ENCODE measurements around the gene PODNL1. TPM values are rescaled to one million over a fixed set of nuclear protein-coding genes. Genes with fewer than 3 reads are reported as not detected.

Gene PODNL1
- total and polyA plus RNA-seq, 4 donors, result 0.30 to 7.5 (median 3.1) TPM

DNA sequence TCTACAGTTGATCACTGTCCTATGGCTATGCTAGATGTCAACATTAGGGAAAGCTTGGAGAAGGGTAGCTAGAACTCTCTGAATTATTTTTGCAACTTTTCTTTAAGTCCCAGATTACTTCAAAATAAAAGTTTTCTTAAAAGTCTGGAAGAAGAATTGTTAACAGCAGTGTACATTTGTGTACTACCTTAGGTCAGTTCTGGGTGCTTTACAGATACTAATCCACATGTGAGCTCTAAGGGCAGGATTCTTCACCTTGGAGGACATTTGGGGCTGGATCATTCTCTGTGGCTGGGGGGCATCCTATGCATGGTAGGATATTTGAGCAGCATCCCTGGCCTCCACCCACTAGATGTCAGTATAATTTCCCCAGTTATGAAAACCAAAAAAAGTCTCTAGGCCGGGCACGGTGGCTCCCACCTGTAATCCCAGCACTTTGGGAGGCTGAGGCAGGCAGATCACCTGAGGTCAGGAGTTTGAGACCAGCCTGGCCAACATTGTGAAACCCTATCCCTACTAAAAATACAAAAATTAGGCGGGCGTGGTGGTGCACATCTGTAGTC is 35.1 kb downstream of the PODNL1 start:
- Histone ChIP-seq H3K27me3 (ENCODE audit: control insufficient read depth, insufficient read depth, low read length) (no peaks in the 10 kb centered on the region), H3K4me1 (ENCODE audit: control insufficient read depth, insufficient read depth, low read length) (peaks cover 18% of the 10 kb centered on the region), H3K36me3 (ENCODE audit: control insufficient read depth, insufficient read depth, low read length) (peaks cover 2% of the 10 kb centered on the region), H3K9me3 (ENCODE audit: control insufficient read depth, insufficient read depth, low read length) (no peaks in the 10 kb centered on the region), H3K27ac (ENCODE audit: low read depth, low read length) (no peak overlapping the region), H3K4me3 (ENCODE audit: low read depth, low read length) (no peak overlapping the region)
- no peak for DNase-seq (ENCODE audit: low read depth in 4 of 6, low spot score in 6 of 6)
- 76% methylated on average over 4 of the region's 4 CpGs for whole genome bisulfite sequencing (ENCODE audit: insufficient coverage)

DNA sequence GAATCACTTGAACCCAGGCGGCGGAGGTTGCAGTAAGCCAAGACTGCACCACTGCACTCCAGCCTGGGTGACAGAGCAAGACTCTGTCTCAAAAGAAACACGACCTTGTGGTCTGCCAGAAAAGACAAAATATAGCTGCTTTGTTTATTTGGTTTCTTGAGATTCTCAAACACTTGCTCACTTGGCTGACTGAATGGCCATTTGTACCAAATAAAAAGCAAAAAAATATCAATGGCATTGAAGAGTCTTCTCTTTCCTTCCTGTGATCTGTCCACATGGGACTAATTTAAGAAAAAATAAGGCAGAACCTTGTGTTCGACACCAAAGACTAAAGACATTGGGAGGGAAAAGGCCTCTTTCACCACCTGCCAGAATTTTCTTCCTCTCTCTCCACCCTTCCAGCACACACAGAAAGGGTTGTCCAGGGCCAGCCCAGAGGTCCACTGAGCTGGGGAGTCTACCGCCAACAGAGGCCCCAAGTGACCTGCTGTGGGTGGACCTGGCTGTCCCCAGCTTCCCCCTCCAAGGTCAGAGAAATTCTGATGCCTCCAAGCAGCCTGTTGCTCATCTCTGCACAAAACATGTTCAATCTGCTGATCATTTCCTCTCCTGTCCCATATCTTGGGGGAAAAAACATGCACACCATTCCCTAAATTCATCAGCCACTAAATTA is 38.2 kb downstream of the PODNL1 start:
- peaks cover 2% of the 10 kb centered on the region for H3K36me3 ChIP-seq (ENCODE audit: control insufficient read depth, insufficient read depth, low read length)
- H3K4me3 ChIP-seq (ENCODE audit: low read depth, low read length), result no peak overlapping the region
- H3K9me3 ChIP-seq (ENCODE audit: control insufficient read depth, insufficient read depth, low read length), result no peaks in the 10 kb centered on the region
- H3K4me1 ChIP-seq (ENCODE audit: control insufficient read depth, insufficient read depth, low read length), result peaks cover under 1% of the 10 kb centered on the region
- DNase-seq (ENCODE audit: low read depth in 4 of 6, low spot score in 6 of 6), result no peak
- 68% methylated on average over 5 of the region's 5 CpGs for WGBS (ENCODE audit: insufficient coverage)
- H3K27ac ChIP-seq (ENCODE audit: low read depth, low read length), result peak overlapping the region; percentile 6
- no peaks in the 10 kb centered on the region for H3K27me3 ChIP-seq (ENCODE audit: control insufficient read depth, insufficient read depth, low read length)

DNA sequence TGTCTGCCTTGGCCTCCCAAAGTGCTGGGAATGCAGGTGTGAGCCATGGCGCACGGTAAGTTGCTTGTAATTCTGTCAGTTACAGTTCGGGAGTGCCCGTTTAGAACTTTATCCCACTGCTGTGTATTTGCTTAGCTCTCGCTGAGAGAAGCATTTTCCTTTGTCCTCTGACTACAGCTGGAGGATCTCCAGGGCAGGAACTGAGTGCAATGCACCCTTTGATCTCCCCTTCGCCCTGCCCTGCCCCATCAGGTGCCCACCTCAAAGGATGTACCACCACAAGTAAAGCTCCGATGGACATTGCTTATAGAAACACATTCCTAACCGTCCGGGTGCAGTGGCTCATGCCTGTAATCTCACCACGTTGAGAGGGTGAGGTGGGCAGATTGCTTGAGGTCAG is 38.8 kb downstream of the PODNL1 start:
- H3K4me1 ChIP-seq (ENCODE audit: control insufficient read depth, insufficient read depth, low read length), result no peaks in the 10 kb centered on the region
- no peak overlapping the region for H3K27ac ChIP-seq (ENCODE audit: low read depth, low read length)
- peaks cover 2% of the 10 kb centered on the region for H3K36me3 ChIP-seq (ENCODE audit: control insufficient read depth, insufficient read depth, low read length)
- DNase-seq (ENCODE audit: low read depth in 4 of 6, low spot score in 6 of 6), result no peak
- WGBS (ENCODE audit: insufficient coverage), result 72% methylated on average over 6 of the region's 10 CpGs
- H3K9me3 ChIP-seq (ENCODE audit: control insufficient read depth, insufficient read depth, low read length), result no peaks in the 10 kb centered on the region
- H3K27me3 ChIP-seq (ENCODE audit: control insufficient read depth, insufficient read depth, low read length), result no peaks in the 10 kb centered on the region
- H3K4me3 ChIP-seq (ENCODE audit: low read depth, low read length), result no peak overlapping the region

- Histone ChIP-seq H3K4me3 (ENCODE audit: low read depth, low read length) (no peak overlapping the region), H3K36me3 (ENCODE audit: control insufficient read depth, insufficient read depth, low read length) (peaks cover 12% of the 10 kb centered on the region), H3K27me3 (ENCODE audit: control insufficient read depth, insufficient read depth, low read length) (no peaks in the 10 kb centered on the region), H3K4me1 (ENCODE audit: control insufficient read depth, insufficient read depth, low read length) (no peaks in the 10 kb centered on the region), H3K9me3 (ENCODE audit: control insufficient read depth, insufficient read depth, low read length) (no peaks in the 10 kb centered on the region), H3K27ac (ENCODE audit: low read depth, low read length) (no peak overlapping the region)
- WGBS (ENCODE audit: insufficient coverage), result no CpG with 5 or more reads among the region's 2 CpGs
- DNase-seq (ENCODE audit: low read depth in 4 of 6, low spot score in 6 of 6), result no peak
Measured at GRCh38 chr19:13896227-13896626, 42.0 kb downstream of the PODNL1 start.

GRCh38 chr19:13894552-13894951 is 43.7 kb downstream of the PODNL1 start:
- Histone ChIP-seq H3K27ac (ENCODE audit: low read depth, low read length) (no peak overlapping the region), H3K36me3 (ENCODE audit: control insufficient read depth, insufficient read depth, low read length) (peaks cover 20% of the 10 kb centered on the region), H3K9me3 (ENCODE audit: control insufficient read depth, insufficient read depth, low read length) (no peaks in the 10 kb centered on the region), H3K4me1 (ENCODE audit: control insufficient read depth, insufficient read depth, low read length) (no peaks in the 10 kb centered on the region), H3K4me3 (ENCODE audit: low read depth, low read length) (no peak overlapping the region), H3K27me3 (ENCODE audit: control insufficient read depth, insufficient read depth, low read length) (no peaks in the 10 kb centered on the region)
- WGBS (ENCODE audit: insufficient coverage), result 100% methylated on average over 1 of the region's 5 CpGs
- DNase-seq (ENCODE audit: low read depth in 4 of 6, low spot score in 6 of 6), result no peak

DNA sequence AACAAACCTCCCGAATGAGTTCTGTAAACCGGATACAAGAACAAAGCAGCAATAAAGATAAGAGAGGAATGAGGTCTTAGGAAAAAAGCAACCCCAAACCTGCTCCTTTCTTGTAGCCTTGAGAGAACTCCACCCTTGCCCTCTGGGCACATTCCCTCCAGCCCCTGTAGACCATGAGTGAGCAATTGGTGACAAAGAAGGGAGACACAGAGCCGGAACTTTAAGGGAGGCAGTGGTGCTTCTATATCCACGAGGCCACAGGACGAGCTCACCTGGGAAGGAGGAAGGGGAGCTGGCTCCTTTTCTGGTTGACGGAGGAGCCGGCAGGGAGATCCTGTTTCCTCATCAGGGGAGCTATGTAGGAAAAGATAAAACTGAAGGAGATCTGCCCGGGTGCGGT is 45.3 kb downstream of the PODNL1 start:
- H3K27ac ChIP-seq (ENCODE audit: low read depth, low read length), result no peak overlapping the region
- peaks cover 36% of the 10 kb centered on the region for H3K36me3 ChIP-seq (ENCODE audit: control insufficient read depth, insufficient read depth, low read length)
- no peaks in the 10 kb centered on the region for H3K9me3 ChIP-seq (ENCODE audit: control insufficient read depth, insufficient read depth, low read length)
- H3K4me3 ChIP-seq (ENCODE audit: low read depth, low read length), result no peak overlapping the region
- DNase-seq (ENCODE audit: low read depth in 4 of 6, low spot score in 6 of 6), result no peak
- no peaks in the 10 kb centered on the region for H3K27me3 ChIP-seq (ENCODE audit: control insufficient read depth, insufficient read depth, low read length)
- 94% methylated on average over 7 of the region's 9 CpGs for WGBS (ENCODE audit: insufficient coverage)
- H3K4me1 ChIP-seq (ENCODE audit: control insufficient read depth, insufficient read depth, low read length), result no peaks in the 10 kb centered on the region

DNA sequence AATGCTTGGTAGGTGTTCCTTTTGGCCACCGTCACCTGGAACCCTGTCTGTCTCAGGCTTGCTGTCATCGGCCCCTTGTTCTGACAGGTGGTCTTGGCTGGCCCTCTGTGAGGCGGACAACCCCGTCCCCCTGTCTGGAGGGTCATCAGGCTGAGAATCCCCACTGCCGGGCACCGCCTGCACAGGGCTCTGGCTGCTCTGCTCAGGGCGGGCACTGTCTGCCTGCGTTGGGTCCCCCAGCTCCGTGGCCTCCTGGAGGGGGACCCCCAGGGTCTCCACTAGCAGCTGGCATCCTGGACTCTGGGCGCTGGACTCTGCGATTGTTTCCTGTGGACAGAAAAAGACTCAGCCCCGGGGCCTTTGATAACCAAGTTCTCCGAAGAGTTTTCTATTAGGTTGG is 48.1 kb downstream of the PODNL1 start:
- no peak for DNase-seq (ENCODE audit: low read depth in 4 of 6, low spot score in 6 of 6)
- Histone ChIP-seq H3K27ac (ENCODE audit: low read depth, low read length) (no peak overlapping the region), H3K4me1 (ENCODE audit: control insufficient read depth, insufficient read depth, low read length) (peaks cover 3% of the 10 kb centered on the region), H3K36me3 (ENCODE audit: control insufficient read depth, insufficient read depth, low read length) (peaks cover 48% of the 10 kb centered on the region), H3K9me3 (ENCODE audit: control insufficient read depth, insufficient read depth, low read length) (no peaks in the 10 kb centered on the region), H3K4me3 (ENCODE audit: low read depth, low read length) (no peak overlapping the region), H3K27me3 (ENCODE audit: control insufficient read depth, insufficient read depth, low read length) (no peaks in the 10 kb centered on the region)
- 89% methylated on average over 13 of the region's 13 CpGs for WGBS (ENCODE audit: insufficient coverage)

DNA sequence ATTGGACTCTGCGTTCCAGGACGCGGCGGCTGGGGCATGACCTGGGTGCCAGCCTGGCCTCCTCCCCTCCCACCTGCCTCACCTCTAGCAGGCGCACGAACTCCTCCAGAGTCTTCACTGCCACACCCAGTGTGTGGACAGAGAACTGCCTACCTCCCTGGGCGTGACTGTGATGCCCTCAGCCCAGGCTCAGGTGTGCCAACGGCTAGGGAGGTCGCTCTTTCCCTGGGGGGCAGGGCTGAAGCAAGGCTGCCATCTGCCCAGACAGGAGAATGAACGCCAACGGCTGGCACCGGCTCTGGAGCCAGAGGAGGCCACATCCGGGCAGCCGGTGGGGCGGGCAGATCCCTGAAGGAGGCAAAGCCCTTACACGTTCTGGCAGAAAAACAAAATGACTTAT is 49.9 kb downstream of the PODNL1 start:
- Histone ChIP-seq H3K27ac (ENCODE audit: low read depth, low read length) (no peak overlapping the region), H3K27me3 (ENCODE audit: control insufficient read depth, insufficient read depth, low read length) (no peaks in the 10 kb centered on the region), H3K4me1 (ENCODE audit: control insufficient read depth, insufficient read depth, low read length) (peaks cover 3% of the 10 kb centered on the region), H3K9me3 (ENCODE audit: control insufficient read depth, insufficient read depth, low read length) (no peaks in the 10 kb centered on the region), H3K4me3 (ENCODE audit: low read depth, low read length) (no peak overlapping the region), H3K36me3 (ENCODE audit: control insufficient read depth, insufficient read depth, low read length) (peaks cover 57% of the 10 kb centered on the region)
- WGBS (ENCODE audit: insufficient coverage), result 80% methylated on average over 15 of the region's 16 CpGs
- no peak for DNase-seq (ENCODE audit: low read depth in 4 of 6, low spot score in 6 of 6)

GRCh38 chr19:13887517-13887916 is 50.7 kb downstream of the PODNL1 start:
- H3K36me3 ChIP-seq (ENCODE audit: control insufficient read depth, insufficient read depth, low read length), result peaks cover 53% of the 10 kb centered on the region
- WGBS (ENCODE audit: insufficient coverage), result 80% methylated on average over 5 of the region's 5 CpGs
- peaks cover 5% of the 10 kb centered on the region for H3K4me1 ChIP-seq (ENCODE audit: control insufficient read depth, insufficient read depth, low read length)
- no peak overlapping the region for H3K4me3 ChIP-seq (ENCODE audit: low read depth, low read length)
- no peaks in the 10 kb centered on the region for H3K27me3 ChIP-seq (ENCODE audit: control insufficient read depth, insufficient read depth, low read length)
- H3K27ac ChIP-seq (ENCODE audit: low read depth, low read length), result no peak overlapping the region
- no peaks in the 10 kb centered on the region for H3K9me3 ChIP-seq (ENCODE audit: control insufficient read depth, insufficient read depth, low read length)
- no peak for DNase-seq (ENCODE audit: low read depth in 4 of 6, low spot score in 6 of 6)

- H3K9me3 ChIP-seq (ENCODE audit: control insufficient read depth, insufficient read depth, low read length), result no peaks in the 10 kb centered on the region
- peaks cover 10% of the 10 kb centered on the region for H3K4me1 ChIP-seq (ENCODE audit: control insufficient read depth, insufficient read depth, low read length)
- H3K36me3 ChIP-seq (ENCODE audit: control insufficient read depth, insufficient read depth, low read length), result peaks cover 50% of the 10 kb centered on the region
- no peak for DNase-seq (ENCODE audit: low read depth in 4 of 6, low spot score in 6 of 6)
- no peak overlapping the region for H3K27ac ChIP-seq (ENCODE audit: low read depth, low read length)
- WGBS (ENCODE audit: insufficient coverage), result 69% methylated on average over 16 of the region's 16 CpGs
- H3K4me3 ChIP-seq (ENCODE audit: low read depth, low read length), result no peak overlapping the region
- H3K27me3 ChIP-seq (ENCODE audit: control insufficient read depth, insufficient read depth, low read length), result no peaks in the 10 kb centered on the region
Measured at GRCh38 chr19:13887018-13887436, 51.2 kb downstream of the PODNL1 start.

Data from spinal cord (tissue), 10 donors.